SKM-1 treated with dmso at 0.1 percent for 144 hours (cell line): ENCODE measurements around the gene SCFD2.
"Not testable (repeated sequence)": the region's sequence is repeated elsewhere in the genome, so short reads cannot be mapped to it uniquely, and the experiment has no call there.

ENCODE experiments used
- DNase-seq: peaks from one replicate; lab custom pipeline; 2025; ENCODE audit not compliant: unreplicated experiment; lab: John Stamatoyannopoulos, UW

SCFD2 gene

DNA sequence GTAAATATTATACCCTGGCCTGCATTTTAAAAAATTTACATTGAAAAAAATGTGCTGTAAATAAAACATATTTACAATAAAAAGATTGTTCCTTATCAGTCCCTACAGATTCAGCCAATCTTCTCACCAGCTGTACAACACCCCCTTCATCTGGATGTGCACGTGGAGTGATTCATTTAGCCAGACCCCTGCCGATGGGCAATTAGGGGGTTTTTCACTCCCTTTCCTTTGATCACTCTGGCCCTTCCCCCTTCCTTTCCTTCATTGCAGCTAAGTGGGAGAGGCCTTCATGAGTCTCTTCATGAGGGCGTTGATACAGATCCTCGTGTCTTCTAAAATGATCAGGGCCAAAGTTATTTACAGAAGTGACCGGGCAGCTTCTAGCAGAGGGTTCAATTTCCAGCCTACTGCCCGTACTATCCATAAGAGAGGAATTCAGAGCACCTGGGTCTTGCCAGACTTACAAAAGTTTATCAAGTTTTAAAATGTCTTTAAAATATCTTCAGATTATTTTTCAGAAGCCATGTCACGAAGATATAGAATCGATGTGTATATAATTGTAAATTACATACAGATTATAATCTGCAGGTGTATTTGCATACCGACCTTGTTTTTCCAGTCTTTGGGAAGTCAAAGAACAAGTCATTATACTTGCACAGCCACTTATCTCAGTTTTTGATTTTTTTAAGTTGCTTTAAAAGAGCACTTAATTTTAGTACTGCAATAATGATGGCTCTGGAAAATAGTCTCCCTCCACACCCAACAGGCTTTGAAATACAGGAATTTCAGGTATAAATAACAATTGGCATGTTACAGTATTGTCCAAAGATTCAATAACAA lies 525.1 kb downstream of the SCFD2 start:
- DNase-seq: no peak

DNA sequence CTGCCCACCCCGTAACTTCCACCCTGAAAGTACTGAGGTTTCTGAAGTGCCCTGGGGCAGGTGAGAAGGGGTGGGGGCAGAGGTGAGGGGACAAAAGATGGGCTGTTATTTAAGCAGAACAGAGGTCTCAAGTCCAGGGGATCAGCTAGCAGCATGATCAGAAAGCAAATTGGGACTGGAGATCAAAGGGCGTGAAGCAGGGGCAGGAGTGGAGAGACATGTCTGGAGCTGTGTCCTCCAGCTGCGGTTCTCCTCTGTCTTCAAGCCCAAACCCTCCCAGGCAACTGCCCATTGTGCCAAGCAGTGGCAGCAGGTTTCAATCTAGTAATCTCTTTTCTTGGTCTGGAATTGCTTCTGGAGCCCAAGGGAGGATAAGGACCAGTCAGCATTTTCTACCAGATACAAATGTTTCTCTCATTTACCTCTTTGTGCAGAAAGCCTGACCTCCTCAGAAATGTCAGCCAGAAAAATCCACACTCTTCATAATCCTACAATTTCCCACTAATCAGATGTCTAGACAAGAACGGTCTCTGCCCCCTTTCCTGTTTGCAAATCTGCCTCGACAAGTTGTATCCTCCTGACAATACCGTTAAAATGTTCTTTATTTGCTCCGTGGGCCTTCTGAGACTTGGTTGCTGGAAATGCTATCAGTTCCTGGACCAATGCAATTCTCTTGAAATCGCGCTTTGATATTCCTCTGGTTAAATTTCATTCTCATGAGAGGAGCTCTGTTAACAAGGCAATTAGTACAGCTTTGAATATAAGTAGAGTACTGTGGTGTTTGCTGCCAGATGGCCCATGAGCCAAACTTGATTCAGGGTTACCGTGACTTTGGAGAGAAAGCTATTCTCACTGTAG lies 526.9 kb downstream of the SCFD2 start:
- DNase-seq: no peak

- DNase-seq: peak; percentile 75
Measured at GRCh38 chr4:52837716-52838558, 527.9 kb downstream of the SCFD2 start.

DNA sequence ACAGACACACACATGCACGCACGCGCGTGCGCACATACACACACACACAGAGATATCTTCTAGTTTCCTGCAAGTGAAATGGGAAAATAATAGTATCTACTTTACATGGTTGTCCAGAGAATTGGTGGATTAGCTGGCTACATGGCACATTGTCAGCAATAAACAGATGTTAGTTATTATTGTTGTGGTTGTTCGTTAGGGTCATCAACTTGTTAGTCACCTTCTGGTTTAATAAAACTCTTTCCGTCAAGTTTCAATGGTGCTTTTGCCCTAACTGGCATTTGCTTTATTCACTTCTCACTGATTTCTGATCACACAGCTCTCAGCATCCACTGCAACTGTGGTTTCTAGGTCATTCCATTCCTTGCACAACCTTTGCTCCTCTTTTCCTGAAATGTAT lies 529.2 kb downstream of the SCFD2 start:
- no peak for DNase-seq

DNA sequence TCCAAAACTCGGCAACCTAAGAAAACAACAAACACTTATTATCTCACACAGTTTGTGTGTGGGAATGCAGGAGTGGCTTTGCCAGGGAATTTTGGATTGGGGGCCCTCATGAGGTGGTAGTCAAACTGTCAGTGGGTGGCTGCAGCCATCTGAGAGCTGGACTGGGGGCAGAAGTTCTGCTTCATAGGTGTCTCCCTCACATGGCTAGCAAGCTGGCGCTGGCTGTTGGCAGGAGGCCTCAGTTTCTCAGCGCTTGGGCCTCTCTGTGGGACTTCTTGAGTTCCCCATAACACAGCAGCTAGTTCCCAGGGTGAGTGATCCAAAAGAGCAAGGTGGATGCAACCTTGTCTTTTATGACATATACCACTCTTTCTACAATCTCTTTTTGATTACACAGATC lies 529.7 kb downstream of the SCFD2 start:
- DNase-seq: no peak

- not testable (repeated sequence) for DNase-seq
Measured at GRCh38 chr4:52834641-52835456, 531.0 kb downstream of the SCFD2 start.

DNA sequence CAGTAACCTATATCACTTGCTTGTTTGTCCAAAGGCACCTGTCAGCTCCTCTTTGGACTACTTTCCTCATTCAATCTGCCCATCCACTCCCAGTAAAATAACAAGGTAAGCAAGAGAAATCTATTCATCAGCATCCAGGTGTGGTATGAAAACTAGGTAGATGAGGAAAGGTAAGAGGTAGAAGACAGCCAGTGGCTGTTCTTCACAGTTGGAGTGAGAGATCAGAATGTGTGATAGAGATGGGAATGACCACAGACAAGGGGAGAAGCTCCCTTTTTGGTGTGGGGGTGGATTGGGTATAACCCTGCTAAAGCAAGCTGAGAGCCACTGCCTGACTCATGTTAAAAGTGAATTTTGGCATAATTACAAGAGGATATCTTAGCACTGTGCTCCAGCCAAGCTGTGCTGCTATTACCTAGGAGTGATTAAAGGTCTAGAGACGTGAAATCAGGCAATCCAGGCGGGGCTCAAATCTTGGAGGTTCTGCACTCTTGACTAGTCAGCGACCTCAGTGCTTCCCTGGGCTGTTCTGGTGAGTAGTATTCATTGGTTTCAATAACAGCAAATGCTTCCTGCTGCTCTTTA lies 531.8 kb downstream of the SCFD2 start:
- DNase-seq: no peak

- DNase-seq: no peak
Measured at GRCh38 chr4:52825460-52826090, 540.3 kb downstream of the SCFD2 start.

- DNase-seq: no peak
Measured at GRCh38 chr4:52824603-52825459, 541.0 kb downstream of the SCFD2 start.

- DNase-seq: no peak
Measured at GRCh38 chr4:52824270-52824602, 541.6 kb downstream of the SCFD2 start.

DNA sequence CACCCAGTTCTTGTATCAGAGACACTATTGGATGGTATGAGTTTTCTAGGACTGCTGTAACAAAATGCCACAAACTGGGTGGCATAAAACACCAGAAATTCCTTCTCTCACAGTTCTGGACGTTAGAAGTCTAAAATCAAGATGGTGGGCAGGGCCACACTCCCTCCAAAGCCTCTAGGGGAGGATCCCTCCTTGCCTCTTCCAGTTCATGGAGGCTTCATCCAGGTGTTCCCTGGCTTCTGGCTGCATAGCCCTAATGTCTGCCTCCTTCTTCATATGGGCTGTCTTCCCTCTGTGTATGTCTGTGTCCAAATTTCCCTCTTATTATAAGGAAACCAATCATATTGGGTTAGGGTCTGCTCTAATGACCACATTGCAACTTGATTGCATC lies 542.2 kb downstream of the SCFD2 start:
- DNase-seq: no peak
